GM19023 (cell line): ENCODE results near the gene CLIP1.
"Not testable (repeated sequence)": the region's sequence is repeated elsewhere in the genome, so short reads cannot be mapped to it uniquely, and the experiment has no call there.

ENCODE experiments used
- ATAC-seq: cut with Tn5 transposase; IDR thresholded peaks from one replicate; pipeline ENCODE4 v1.9.1; 2021; ENCODE audit warnings: mild to moderate bottlenecking, moderate library complexity; ENCODE audit not compliant: unreplicated experiment

Gene CLIP1

DNA sequence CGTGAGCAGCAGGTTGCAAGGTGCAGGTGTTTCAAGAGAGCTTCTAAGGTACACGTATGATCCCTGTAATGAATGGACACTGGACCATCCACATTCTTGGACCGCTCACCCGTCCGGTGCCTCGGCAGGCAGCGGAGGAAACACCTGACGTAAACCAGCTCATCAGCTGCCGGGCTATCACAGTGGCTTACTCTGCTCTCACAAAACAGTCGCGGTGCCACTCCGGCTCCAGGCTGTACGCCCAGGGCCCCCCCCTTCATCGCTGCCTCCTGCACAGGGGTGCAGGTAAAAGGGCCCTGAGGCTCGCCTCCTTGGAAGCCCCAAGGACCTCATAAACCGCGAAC, 156.6 kb downstream of the CLIP1 start:
- ATAC-seq = peak; percentile 30

DNA sequence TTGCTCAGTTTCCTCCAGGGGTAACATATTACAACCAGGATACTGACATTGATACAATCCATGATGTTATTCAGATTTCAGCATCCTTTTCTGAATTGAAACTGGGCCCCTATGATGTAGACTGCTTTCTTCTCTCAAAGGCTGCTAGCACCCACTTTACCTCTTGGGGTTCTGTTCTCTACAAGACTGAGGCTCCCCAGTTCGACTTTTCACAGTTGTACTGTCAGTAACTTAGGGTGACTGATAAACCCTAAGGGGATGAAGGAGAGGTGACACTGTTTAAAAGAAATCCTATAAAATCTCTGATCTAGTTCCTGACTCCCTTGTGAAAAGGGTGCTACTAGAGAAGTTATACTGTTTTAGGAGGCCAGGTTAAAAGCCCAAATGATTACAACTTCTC, 157.0 kb downstream of the CLIP1 start:
- no peak for ATAC-seq

DNA sequence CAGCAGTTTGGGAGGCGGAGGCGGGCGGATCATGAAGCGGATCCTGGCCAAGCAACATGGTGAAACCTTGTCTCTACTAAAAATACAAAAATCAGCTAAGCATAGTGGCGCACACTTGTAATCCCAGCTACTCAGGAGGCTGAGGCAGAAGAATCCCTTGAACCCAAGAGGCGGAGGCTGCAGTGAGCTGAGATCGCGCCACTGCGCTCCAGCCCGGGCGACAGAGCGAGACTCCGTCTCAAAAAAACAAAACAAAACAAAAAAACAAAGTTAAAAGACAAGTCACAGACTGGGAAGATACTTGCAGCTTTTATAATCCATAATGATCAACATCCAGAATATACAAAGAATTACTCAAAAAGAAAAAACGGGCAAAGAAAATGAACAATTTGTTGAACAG, 161.7 kb downstream of the CLIP1 start:
- ATAC-seq = not testable (repeated sequence)

GRCh38 chr12:122258939-122259338, 163.5 kb downstream of the CLIP1 start:
- not testable (repeated sequence) for ATAC-seq

DNA sequence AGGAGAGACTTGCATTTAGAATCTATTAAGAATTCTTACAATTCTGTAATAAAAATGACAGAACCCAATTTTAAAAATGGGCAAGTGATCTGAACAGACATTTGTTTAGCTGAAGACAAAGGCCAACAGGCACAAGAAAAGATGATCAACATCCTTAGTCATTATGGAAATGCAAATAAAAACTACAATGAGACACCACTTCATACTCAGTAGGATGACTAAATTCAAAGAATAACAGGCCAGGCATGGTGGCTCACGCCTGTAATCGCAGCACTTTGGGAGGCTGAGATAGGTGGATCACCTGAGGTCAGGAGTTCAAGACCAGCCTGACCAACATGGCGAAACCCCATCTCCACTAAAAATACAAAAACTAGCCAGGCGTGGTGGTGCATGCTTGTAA, 164.0 kb downstream of the CLIP1 start:
- ATAC-seq = not testable (repeated sequence)

GRCh38 chr12:122250536-122250935, 171.9 kb downstream of the CLIP1 start:
- no peak for ATAC-seq

GRCh38 chr12:122250047-122250446, 172.4 kb downstream of the CLIP1 start:
- no peak for ATAC-seq

GRCh38 chr12:122245553-122245952, 176.9 kb downstream of the CLIP1 start:
- no peak for ATAC-seq

DNA sequence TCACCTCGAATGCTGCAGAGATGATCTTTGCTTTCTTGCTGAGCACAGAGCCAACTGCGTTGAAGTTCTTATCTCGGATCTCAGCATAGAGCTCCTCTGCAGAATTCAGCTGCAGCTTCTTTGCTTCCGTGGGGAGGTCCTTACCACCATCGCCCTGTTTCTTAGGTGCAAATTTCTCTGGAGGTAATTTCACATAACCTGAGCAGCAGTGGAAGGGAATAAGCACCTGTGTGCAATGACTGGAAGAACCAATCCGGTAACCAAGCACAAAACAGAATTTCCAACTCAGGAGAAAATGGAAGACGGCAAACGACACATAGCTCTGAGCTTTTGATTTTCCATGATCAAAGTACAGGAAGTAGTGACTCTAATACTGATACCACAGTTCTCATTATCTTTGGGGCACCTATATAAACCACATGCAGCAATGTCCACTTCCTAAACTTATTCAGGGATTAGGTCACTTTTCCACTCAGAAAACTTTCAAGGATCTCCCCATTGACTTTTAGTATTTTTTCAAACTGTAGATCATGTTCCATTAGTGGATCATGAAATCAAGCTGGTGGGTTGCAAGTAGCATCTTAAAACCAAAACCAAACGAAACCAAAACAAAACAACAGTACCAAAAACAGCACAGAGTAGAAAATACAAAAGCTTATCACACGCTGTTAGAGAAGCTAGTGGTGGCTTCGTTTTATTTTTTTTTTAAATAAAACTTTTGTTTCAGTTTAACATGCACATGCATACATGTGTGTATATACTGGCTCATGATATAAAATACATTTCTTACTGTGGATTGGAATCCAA, 177.7 kb downstream of the CLIP1 start:
- ATAC-seq = no peak

DNA sequence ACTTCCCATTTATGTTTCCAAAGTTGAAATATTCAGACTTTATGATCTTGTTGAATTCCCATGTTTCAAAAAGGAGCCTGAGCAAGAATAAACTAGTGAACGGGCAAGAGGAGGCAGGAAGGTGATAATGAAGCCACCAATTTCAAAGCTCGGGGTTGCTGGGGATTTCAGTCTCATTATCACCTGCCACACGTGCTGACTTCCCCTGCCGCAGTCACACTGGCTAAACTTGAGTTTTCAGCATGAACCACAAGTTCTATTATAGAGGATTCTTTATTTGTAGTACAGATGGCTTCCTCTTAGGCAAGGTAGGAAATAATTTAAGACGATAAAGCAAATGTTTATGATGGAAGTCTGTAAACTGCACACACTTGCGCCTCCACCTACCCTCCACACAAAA, 178.5 kb downstream of the CLIP1 start:
- ATAC-seq = no peak

- ATAC-seq = no peak
These were observed 183.6 kb downstream of the CLIP1 start for GRCh38 chr12:122238861-122239260.

DNA sequence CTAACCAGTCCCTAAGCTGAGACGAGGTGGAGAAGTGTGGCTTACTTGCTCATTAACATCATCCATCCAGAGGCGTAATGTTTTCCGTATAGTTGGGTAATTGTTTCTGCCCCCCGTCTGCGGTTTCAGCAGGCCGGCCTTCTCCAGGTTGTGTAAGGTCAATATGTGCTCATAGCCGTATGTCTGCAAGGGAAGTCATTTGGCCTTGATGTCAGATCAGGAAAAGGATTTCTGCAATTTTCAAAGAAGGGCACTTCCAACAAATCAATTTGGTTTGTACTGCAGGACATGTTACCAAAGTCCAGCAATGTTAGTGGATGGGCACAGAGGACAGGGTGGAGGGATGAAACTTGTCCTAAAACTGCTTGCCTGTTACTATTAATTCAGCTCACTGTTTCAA, 186.7 kb downstream of the CLIP1 start:
- ATAC-seq = no peak

DNA sequence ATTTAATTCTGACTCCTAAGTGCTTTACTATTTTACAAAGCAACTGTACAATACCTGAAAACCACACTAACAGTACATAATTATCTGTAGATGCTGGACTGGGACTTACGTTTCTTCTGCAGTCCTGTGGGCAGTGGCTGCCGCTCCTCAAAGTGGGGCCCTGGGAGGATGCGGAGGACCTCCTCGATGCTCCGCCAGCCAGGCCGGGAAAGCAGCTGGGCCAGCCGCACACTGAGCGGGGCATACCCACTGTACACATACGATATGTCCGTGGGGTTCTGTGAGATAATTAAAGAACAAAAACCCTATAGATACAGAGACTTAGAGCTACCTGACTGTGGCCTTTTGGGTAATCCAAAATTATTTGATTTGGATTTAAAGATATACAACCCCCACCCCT, 189.8 kb downstream of the CLIP1 start:
- no peak for ATAC-seq

DNA sequence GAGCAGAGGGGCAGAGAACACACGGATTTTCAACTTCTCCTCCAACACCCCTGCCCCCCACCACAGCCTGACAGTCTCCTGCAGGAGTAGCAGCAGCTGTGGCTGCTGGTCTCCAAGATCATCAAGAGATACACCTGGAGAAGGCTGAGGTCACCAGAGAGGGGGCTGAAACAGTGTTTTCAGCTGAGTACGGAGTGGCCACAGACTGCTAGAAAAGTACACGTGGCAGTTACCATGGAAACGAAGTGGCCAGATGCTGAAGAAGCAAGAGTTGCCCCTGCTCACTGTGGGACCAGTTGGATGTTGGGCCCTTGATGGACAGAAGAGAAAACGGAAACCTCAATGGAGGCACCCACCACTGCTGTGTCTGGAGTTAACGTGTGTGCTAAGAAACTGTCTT, 191.7 kb downstream of the CLIP1 start:
- no peak for ATAC-seq

DNA sequence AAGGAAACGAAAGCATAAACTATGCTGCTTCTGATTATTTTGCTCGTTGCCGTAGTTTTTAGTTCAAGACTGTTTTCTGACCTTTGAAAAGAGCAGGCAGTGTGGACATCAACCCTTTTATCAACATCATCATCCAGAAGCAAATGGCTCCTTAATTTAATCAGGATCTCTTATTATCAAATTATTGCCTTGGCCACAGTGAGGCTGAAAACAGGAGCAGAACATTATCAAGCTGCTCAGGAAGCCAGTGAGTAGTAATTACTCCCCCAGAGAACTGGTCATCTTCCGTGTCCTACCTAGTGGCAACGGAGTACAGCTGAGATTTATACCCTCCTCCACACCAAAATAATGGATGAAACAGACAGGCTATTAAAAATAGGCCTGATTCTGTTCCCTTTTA, 194.4 kb downstream of the CLIP1 start:
- no peak for ATAC-seq

DNA sequence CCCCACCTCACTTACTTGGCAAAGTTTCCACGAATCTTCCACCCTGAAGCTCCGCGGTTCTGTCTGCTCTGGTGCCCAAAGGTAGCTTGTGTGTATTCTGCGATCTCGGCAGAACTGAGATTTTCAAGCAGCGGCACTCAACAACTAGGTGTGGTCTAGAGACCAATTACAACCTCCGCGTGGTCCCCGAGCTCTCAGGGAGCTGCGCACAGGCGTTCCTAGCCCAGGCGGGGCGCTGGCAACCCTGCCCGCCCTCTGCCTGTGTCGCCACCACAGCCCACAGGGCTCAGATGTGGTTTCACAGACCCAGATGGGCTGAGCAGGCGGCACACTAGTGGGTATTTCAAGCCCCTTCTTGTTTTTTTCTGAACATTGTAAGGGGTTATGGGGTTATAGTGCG, 195.1 kb downstream of the CLIP1 start:
- no peak for ATAC-seq

- ATAC-seq = no peak
These were observed 195.9 kb downstream of the CLIP1 start for GRCh38 chr12:122226366-122227125.

DNA sequence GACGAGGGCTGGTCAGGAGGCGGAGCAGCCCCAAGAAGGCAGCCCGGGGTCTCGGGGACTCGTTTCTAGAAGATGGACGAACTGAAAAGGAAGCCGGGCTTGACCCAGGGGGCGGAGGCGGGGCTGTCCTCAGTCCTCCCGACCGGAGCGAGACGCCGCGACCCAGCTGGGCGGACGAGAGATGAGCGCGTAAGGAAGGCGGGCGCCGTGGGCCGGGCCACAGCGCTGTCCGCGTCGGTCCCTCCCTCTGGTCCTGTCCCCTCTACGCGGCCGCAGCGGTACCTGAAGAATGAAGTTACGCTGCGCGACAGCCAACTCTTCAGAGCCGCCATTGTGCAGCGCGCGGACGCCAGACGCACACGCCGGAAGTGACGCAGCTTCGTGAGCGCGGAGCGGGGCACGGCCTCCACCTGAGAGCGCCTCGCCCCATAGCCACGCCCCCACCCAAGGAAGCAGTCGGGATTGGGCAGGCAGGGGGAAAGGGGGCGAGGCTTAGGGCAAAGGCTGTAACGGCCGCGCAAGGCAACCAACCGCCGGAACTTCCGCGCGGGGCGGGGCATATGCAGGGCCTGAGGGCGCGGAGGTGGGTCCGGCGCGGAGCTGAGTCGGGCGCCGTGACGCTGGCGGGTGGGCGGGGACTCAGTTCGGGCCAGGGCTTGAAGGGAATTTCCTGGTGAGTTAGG, 196.6 kb downstream of the CLIP1 start, which contains the start of gene DIABLO:
Gene DIABLO (minus strand): TSS at position 370 of the 683 bp plus-strand sequence. CDS start 38 bp downstream, at position 332.
- peak; percentile 93 for ATAC-seq
